HG03439 (cell line): Measurements from ENCODE around the gene TUBA4A.
A peak's percentile ranks its signal among the peaks of the same experiment; 100 is the strongest.

Experiments
- ATAC-seq: cut with Tn5 transposase; IDR thresholded peaks from one replicate; pipeline ENCODE4 v1.9.1; 2021; ENCODE audit warnings: mild to moderate bottlenecking, moderate library complexity; ENCODE audit not compliant: unreplicated experiment

TUBA4A gene

DNA sequence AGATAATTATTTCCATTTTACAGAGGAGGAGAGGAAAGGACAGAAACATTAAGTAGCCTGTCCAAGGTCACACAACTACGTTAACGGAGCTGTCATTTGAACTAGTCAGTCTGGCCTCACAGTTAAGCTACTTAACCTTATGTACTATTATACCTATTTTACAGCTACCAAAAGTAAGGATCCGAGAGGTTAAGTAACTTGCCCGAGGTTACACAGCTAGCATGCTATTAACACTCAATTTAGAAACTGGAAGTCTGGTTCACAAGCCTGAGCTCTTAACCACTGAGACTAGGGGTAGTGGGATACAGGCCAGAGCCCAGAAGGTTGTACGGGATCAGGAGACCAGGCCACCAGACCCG, 8.9 kb downstream of the TUBA4A start:
- no peak for ATAC-seq

DNA sequence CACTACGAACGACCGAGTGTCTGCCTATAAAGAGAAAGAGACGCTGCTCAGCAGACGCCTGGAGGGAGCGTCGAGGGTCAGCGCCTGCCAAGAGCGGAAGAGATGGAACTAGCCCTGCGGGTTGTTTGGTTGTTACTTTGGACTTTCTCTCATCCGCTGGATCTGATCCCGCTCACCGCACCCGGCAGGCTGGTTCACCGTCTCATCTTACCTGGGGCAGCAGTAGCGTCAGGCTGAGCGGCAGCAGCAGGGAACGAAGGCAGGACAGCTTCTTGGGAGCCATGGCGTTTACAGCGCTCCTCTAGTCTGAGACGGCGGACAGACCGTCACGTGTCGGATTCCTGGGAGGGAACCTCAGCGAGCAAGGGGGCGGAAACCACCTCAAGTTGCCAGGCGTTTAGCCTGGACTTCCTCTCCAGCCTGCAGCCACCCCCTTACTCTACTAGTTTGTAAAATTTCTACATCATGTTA, 10.4 kb downstream of the TUBA4A start:
- no peak for ATAC-seq

DNA sequence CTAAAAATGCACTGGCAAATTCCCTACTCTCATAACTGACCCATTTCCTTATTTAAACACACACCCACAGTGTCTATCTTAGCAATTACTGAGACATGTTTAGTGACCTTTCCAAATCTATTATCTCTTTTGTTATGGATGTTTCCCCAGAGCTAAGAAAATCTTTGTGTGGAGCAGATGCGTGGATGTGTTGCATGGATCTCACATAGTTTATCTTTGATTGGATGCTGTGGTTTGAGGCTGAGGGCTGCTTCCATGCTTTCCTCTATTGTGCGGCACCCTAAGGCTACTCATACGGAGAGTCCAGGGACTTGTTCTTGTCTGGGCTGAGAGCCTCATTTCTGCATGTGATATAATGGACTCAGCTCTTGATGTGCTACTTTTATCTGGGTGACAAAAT, 19.4 kb downstream of the TUBA4A start:
- ATAC-seq, result no peak

- ATAC-seq, result peak; percentile 5
Measured at GRCh38 chr2:219230059-219230540, 23.6 kb downstream of the TUBA4A start.

- ATAC-seq, result peak; percentile 92
Measured at GRCh38 chr2:219229305-219230058, 24.2 kb downstream of the TUBA4A start, which contains the start of the genes ANKZF1 and ATG9A. ANKZF1 (plus strand) TSS chr2:219229806; CDS start chr2:219230258, 452 bp downstream. ATG9A (minus strand) TSS chr2:219229636; CDS start chr2:219228024, 1,612 bp downstream.

DNA sequence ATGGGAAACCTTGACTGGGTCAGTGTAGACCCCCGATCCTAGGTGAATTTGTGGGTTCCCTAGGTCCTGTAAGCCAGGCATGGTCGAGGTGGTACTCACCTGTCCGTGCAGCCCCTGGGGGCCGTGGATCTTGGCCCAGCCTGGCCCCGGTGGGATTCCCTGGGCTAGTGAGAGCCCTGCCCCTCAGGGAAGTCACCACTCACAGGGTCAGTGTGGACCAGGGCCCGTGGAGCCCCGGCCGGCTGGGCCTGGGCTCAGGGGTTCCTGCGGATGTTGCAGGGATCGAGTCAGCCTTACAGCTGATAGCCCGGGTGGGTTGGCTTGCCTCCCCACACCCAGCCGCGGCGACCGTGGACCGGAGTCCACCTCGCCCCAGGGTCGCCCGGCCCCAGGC, 24.8 kb downstream of the TUBA4A start:
- peak; percentile 4 for ATAC-seq

DNA sequence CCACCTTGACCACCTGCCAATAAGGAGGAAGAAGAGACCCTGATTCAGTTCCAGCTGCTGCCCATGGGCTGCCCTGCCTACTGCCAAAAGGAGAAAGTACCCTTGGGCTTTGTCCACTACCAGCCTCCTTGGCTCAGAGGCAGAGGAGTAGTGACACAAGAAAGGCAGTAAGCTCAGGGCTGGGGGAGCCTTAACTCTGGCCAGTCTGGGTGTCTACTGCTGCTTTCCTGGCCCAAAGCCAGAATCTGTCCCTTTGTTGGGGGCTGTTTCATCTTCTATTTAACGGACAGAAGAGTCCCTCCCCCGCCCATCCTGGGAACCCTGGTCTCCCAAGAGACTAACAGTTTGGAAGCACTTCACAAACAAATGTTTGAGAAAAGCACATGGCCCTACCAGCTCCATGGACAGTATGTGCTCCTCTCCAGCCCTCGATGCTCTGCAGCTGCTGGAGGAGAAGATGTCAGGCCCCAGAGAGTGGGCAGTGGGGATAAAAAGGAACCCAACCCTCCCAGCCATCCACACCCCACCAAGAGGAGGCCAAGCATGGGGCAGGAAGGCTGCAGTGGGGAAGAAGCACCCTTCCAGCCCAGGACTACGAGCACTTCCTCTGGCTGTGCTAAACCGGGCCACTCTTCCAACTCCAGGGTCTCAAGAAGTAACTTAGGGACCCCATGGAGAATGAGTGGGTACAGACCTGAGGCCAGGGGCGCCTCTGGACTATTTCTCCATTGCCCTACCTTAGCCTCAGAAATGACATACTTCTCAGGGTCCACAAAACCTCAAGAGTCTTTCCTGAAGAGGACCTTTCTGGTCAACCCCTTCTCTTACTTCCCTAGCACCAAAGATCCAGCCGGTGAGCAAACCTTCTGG, 25.4 kb downstream of the TUBA4A start:
- no peak for ATAC-seq

- ATAC-seq, result no peak
Measured at GRCh38 chr2:219225350-219225749, 28.4 kb downstream of the TUBA4A start.

DNA sequence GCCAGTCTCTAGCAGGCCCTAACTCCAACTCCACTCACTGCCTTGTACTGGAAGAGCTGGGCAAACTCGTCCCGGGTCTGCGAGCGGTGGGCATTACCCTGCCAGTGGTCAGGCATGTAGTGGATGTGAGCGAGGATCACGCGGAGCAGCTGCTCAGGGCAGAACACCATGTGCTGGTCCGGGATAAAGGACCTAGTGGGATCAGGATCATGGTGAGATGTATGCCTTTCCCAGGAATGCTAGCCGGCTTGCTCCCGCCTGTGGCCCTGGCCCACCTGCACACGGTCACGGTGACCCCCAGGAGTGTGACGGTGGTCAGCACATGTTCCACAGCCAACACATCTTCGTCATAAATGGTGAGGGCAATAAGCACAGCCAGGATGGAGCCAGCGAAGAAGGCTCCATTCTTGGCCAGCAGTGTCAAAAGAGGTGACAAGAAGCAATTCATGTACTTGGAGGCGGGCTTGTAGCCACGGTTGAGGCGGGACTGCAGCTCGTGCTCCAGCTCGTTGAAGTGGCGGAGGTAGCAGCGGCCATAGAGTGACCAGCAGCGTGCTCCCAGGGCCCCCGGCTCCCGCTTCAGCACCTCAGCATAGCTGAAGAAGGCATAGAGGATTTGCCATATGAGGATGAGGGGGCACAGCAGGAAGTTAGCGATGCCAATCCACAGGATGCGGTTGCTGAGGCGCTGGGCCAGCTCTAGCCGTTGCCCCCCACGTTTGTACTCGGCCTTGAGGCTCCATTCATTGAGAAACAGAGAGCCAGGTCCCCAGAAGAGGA, 29.7 kb downstream of the TUBA4A start:
- no peak for ATAC-seq

- ATAC-seq, result no peak
Measured at GRCh38 chr2:219221957-219222518, 31.7 kb downstream of the TUBA4A start.

- no peak for ATAC-seq
Measured at GRCh38 chr2:219220652-219221402, 32.9 kb downstream of the TUBA4A start.

DNA sequence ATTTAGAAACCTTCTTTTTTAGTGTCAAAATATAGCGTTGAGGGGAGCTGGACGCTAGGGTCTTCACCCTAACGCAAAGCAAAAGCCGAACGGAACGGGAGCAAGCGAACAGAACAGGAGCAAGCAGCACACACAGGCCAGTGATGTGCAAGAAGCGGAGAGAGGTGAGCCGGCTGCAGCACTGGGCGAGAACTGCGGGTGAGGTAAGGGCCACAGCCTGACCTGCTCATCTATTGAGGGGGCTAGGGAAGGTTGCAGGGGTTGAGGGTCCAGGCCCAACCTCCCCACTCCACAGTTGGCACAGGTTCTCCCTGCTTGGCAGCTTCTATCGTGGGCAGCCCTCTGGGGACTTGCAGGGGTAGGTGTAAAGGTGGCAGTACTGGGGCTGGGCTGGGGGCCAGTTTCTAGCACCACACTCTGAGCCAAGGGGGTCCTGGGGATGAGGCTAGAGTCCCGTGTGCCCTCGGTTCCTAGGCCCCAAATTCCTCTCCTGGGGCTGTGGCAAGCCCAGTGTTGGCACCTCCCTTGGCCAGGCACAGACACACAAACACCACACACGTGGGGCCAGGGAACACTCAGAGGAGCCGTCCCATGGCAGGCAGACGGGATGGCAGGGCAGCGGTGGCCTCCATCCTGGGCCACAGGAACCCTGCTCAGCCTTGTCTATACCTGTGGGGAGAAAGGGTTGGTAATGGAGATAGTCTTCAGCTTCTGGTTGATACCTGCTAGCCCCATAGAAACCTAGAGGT, 33.8 kb downstream of the TUBA4A start:
- ATAC-seq, result no peak

DNA sequence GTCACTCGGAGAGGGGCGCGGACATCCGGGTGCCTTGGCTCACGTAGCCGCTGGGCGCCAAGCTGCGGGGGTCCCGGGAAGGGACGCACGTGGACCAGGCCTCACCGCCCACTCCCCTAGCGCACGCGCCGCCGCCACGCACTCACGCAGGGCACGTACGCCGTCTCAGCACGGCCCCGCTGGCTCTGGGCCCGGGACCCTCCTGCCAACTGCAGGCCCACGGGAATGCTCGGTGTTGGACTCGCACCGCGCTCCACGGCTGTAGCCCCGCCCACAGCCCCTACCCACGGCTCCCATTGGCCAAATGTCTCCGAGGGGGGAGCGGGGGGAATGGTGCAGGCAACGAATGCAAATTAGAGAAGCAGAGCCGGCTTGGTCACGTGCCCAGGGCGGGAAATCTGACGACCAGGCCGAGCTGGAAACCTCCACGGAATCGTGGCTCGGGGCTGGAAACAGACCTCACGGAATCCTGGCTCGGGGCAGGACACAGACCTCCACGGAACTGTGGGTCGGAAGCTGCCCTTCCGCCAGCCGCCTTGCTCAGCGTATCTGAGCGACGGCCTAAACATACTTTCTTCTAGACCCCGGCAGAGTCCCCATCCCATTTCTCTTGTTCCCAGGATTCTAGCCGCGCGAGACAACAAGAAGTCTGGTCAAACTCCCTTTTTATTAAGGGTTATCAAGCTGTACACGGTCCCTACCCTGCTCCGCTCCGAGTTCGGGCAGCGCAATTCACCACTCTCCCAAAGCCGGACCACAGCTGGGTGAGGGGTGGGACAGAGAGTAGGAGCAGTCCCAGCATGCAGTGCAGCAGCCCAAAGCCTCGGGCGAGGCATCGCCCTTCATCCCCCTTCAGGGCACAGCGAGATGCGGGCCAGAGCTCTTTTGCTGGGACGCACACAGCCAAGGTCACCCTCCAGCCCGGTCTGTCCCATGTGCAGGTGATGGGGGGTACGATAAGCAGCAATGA, 34.7 kb downstream of the TUBA4A start, which contains the start of gene ABCB6:
Gene ABCB6, minus strand, starts transcription at position 227 of the 970 bp plus-strand sequence. CDS start 285 bp downstream, outside the sequence.
- peak; percentile 67 for ATAC-seq

DNA sequence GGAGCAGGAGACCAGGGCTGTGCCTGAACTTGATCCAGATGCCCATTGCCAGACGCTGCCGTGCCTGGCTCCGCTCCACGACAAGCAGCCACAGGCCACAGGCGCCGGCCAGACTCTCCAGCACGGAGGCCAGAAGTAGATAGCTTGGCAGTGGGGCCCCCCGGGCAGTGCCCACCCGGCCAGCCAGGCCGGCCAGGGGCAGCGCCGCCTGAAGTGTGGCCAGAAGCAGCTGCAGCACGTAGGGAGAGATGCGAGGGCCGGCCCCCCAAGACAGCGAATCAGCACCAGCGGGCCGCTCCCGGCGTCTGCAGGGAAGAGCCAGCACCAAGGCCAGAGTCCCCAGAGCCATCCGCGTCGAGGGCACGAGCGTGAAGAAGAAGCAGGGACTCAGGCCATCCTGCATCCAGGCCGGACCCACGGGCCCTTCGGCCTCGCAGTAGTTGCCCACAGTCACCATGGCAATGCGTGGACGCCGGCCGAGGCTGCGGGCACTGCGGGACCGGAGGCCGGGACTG, 35.4 kb downstream of the TUBA4A start:
- peak; percentile 18 for ATAC-seq

DNA sequence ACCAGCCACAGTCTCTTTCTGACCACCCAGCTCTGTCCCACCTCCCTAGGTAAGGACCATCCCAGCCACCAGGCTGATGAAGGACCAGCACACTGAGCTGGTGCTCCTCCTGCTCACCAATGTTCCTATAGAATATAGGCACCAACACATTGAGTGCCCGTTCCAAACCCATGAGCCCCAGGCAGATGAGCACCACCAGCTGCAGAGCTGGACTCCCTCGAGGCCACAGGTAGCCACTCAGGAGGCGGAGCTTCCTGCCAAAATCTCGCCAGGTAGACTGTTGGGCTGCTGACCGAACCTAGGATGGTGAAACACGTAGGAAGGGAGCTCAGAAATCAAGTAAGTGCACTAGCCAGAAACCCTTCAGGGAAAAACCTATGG, 37.2 kb downstream of the TUBA4A start:
- ATAC-seq, result no peak

DNA sequence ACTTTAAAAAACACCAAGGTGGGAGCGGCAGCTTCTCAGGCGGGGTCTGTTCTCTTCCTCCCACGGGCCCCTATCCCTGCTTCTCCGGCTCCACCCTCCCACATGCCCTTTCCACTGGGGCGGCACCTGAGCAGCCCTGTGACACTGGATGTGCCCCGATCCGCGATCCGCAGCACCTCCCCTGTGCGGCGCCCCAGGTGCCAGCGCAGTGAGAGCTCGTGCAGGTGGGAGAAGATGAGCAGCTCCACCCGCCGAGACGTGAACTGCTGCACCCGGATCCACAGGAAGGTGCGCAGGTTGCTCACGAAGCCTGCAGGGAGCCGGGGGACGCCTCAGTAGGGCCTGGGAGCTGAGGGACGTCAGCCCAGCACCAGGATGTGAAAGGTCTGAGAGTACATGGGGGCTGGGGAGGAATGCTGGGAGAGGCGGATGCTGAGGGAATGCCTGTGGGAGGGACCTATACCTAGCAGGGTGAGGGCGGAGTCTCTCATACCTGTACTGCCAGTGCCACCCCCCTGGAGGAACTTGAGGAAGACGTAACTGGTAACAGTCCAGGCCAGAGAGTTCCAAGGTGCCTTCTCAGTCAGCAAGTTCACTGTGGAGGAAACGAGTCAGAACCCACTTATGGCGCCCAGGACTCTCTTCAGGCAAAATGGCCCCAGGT, 37.7 kb downstream of the TUBA4A start:
- no peak for ATAC-seq

- no peak for ATAC-seq
Measured at GRCh38 chr2:219214786-219215185, 38.9 kb downstream of the TUBA4A start.
